Esophagus mucosa (tissue), 1 donor: ENCODE measurements around the gene BMAL2. TPM values are rescaled to one million over a fixed set of nuclear protein-coding genes. Genes with fewer than 3 reads are reported as not detected.

Source experiments
- ATAC-seq: fragments of 200-7000 bp; cut with Tn5 transposase; one replicate; pipeline ENCODE4 v1.9.1; 2020
- total RNA-seq: library from RNA; stranded (reverse); gene quantifications from one replicate; pipeline ENCODE4 v1.2.4, GENCODE V29; 2023
- donor health status: DM: yes; HTN: yes; CAD: no.

Gene BMAL2
- total RNA-seq, 1 donor from 2014 or later = 58.3 TPM

- ATAC-seq = no peak
Observed at GRCh38 chr12:27330846-27331245, 1.8 kb upstream of the BMAL2 start.

GRCh38 chr12:27331291-27331926, 1.2 kb upstream of the BMAL2 start:
- peak; percentile 84 for ATAC-seq

GRCh38 chr12:27331927-27332324, 710 bp upstream of the BMAL2 start:
- ATAC-seq = peak; percentile 30

- no peak for ATAC-seq
Observed at GRCh38 chr12:27332407-27332713, 276 bp upstream of the BMAL2 start.

- peak; percentile 3 for ATAC-seq
Observed at GRCh38 chr12:27333403-27334009, 870 bp downstream of the BMAL2 start.

GRCh38 chr12:27334042-27334720, 1.5 kb downstream of the BMAL2 start:
- no peak for ATAC-seq

GRCh38 chr12:27334721-27335082, 2.1 kb downstream of the BMAL2 start:
- ATAC-seq = no peak

- ATAC-seq = no peak
Observed at GRCh38 chr12:27335364-27336281, 3.0 kb downstream of the BMAL2 start.

- ATAC-seq = peak; percentile 88
Observed at GRCh38 chr12:27336282-27336653, 3.6 kb downstream of the BMAL2 start.

GRCh38 chr12:27337376-27337775, 4.7 kb downstream of the BMAL2 start:
- ATAC-seq = no peak

- no peak for ATAC-seq
Observed at GRCh38 chr12:27338473-27338872, 5.8 kb downstream of the BMAL2 start.

- ATAC-seq = no peak
Observed at GRCh38 chr12:27340971-27341370, 8.3 kb downstream of the BMAL2 start.

- no peak for ATAC-seq
Observed at GRCh38 chr12:27342536-27342935, 9.9 kb downstream of the BMAL2 start.

GRCh38 chr12:27343255-27344000, 10.8 kb downstream of the BMAL2 start:
- ATAC-seq = peak; percentile 87

- peak; percentile 82 for ATAC-seq
Observed at GRCh38 chr12:27344246-27344645, 11.6 kb downstream of the BMAL2 start.

- ATAC-seq = no peak
Observed at GRCh38 chr12:27344760-27345159, 12.1 kb downstream of the BMAL2 start.

GRCh38 chr12:27345376-27345775, 12.7 kb downstream of the BMAL2 start:
- no peak for ATAC-seq

GRCh38 chr12:27347779-27348178, 15.1 kb downstream of the BMAL2 start:
- ATAC-seq = peak; percentile 74

- ATAC-seq = peak; percentile 55
Observed at GRCh38 chr12:27351476-27351875, 18.8 kb downstream of the BMAL2 start.

GRCh38 chr12:27355486-27355885, 22.9 kb downstream of the BMAL2 start:
- no peak for ATAC-seq

GRCh38 chr12:27355979-27356378, 23.3 kb downstream of the BMAL2 start:
- no peak for ATAC-seq

GRCh38 chr12:27359578-27360340, 27.1 kb downstream of the BMAL2 start:
- peak; percentile 36 for ATAC-seq
